Activated naive CD8-positive, alpha-beta T cell (primary cell): ENCODE measurements around the gene LCMT1.

Experiments
- H3K27ac Mint-ChIP-seq: one replicate; pipeline ENCODE4 v1.8.0; 2021; ENCODE audit warnings: mixed read lengths
- H3K27me3 Mint-ChIP-seq: one replicate; pipeline ENCODE4 v1.8.0; 2021; ENCODE audit warnings: mixed read lengths
- H3K36me3 Mint-ChIP-seq: one replicate; pipeline ENCODE4 v1.8.0; 2021; ENCODE audit warnings: mixed read lengths
- H3K4me1 Mint-ChIP-seq: one replicate; pipeline ENCODE4 v1.8.0; 2021; ENCODE audit warnings: low read depth, mixed read lengths
- H3K4me3 Mint-ChIP-seq: one replicate; pipeline ENCODE4 v1.8.0; 2021; ENCODE audit warnings: mild to moderate bottlenecking, mixed read lengths
- H3K9me3 Mint-ChIP-seq: one replicate; pipeline ENCODE4 v1.8.0; 2021; ENCODE audit warnings: low read depth, mixed read lengths

LCMT1 gene

GRCh38 chr16:25222959-25223358, 111.4 kb downstream of the LCMT1 start:
- no peak overlapping the region for H3K27ac Mint-ChIP-seq
- H3K27me3 Mint-ChIP-seq: peaks cover 4% of the 10 kb centered on the region
- H3K4me3 Mint-ChIP-seq: no peak overlapping the region
- H3K4me1 Mint-ChIP-seq: no peaks in the 10 kb centered on the region
- no peaks in the 10 kb centered on the region for H3K9me3 Mint-ChIP-seq
- no peaks in the 10 kb centered on the region for H3K36me3 Mint-ChIP-seq

GRCh38 chr16:25223964-25224363, 112.4 kb downstream of the LCMT1 start:
- H3K27me3 Mint-ChIP-seq: no peaks in the 10 kb centered on the region

GRCh38 chr16:25224731-25225319, 113.3 kb downstream of the LCMT1 start:
- H3K4me3 Mint-ChIP-seq: no peak overlapping the region
- H3K27me3 Mint-ChIP-seq: no peaks in the 10 kb centered on the region
- no peaks in the 10 kb centered on the region for H3K9me3 Mint-ChIP-seq
- H3K36me3 Mint-ChIP-seq: no peaks in the 10 kb centered on the region
- H3K4me1 Mint-ChIP-seq: no peaks in the 10 kb centered on the region
- no peak overlapping the region for H3K27ac Mint-ChIP-seq

More at GRCh38 chr16:25223964-25224363, 112.4 kb downstream of the LCMT1 start:
- Mint-ChIP-seq H3K9me3 (no peaks in the 10 kb centered on the region), H3K27ac (no peak overlapping the region), H3K4me3 (no peak overlapping the region), H3K4me1 (no peaks in the 10 kb centered on the region), H3K36me3 (no peaks in the 10 kb centered on the region)
